Neural crest cell (in vitro differentiated cells): Measurements from ENCODE around the gene CDKAL1. TPM values are rescaled to one million over a fixed set of nuclear protein-coding genes. Genes with fewer than 3 reads are reported as not detected.

Experiments
- DNase-seq: peaks from one replicate; pipeline ENCODE4 v3.0.0; 2021; ENCODE audit warnings: low read depth, mixed read lengths, low spot score
- H3K27ac Mint-ChIP-seq: one replicate; pipeline ENCODE4 v1.8.0; 2021; ENCODE audit warnings: mild to moderate bottlenecking, mixed read lengths; ENCODE audit not compliant: unreplicated experiment
- H3K27me3 Mint-ChIP-seq: 2 replicates; pipeline ENCODE4 v1.8.0; 2021; ENCODE audit warnings: low read depth, mild to moderate bottlenecking, mixed read lengths
- H3K36me3 Mint-ChIP-seq: 2 replicates; pipeline ENCODE4 v1.8.0; 2021; ENCODE audit warnings: low read depth, mild to moderate bottlenecking, mixed read lengths
- H3K4me1 Mint-ChIP-seq: 2 replicates; pipeline ENCODE4 v1.8.0; 2021; ENCODE audit warnings: mixed read lengths
- H3K4me3 Mint-ChIP-seq: one replicate; pipeline ENCODE4 v1.8.0; 2021; ENCODE audit warnings: mild to moderate bottlenecking, mixed read lengths
- H3K9me3 Mint-ChIP-seq: 2 replicates; pipeline ENCODE4 v1.8.0; 2021; ENCODE audit warnings: mixed read lengths
- CTCF ChIP-seq: fragments of 200-600 bp; sonication (generic); conservative IDR thresholded peaks from 2 replicates; pipeline ENCODE4 v1.5.0; 2021; ENCODE audit warnings: antibody characterized with exemption, mild to moderate bottlenecking
- total RNA-seq: library from RNA; stranded (reverse); gene quantifications from 2 replicates; pipeline ENCODE4 v1.2.1, GENCODE V29; 2021

Gene CDKAL1
- total RNA-seq, 1 donor from 2014 or later, result 25.4 TPM

- Mint-ChIP-seq H3K36me3 (peaks cover 10% of the 10 kb centered on the region), H3K27ac (no peak overlapping the region), H3K9me3 (no peaks in the 10 kb centered on the region), H3K27me3 (no peaks in the 10 kb centered on the region), H3K4me3 (no peak overlapping the region), H3K4me1 (peaks cover 18% of the 10 kb centered on the region)
- no peak for DNase-seq
- TF ChIP-seq CTCF, result no peak
Measured at GRCh38 chr6:21225912-21226311, 691.7 kb downstream of the CDKAL1 start.

GRCh38 chr6:21227486-21227885 lies 693.2 kb downstream of the CDKAL1 start:
- no peaks in the 10 kb centered on the region for H3K9me3 Mint-ChIP-seq
- no peaks in the 10 kb centered on the region for H3K27me3 Mint-ChIP-seq
- peak; percentile 25 for TF ChIP-seq CTCF
- H3K4me3 Mint-ChIP-seq, result no peak overlapping the region
- peaks cover 18% of the 10 kb centered on the region for H3K4me1 Mint-ChIP-seq
- peaks cover 15% of the 10 kb centered on the region for H3K36me3 Mint-ChIP-seq
- H3K27ac Mint-ChIP-seq, result no peak overlapping the region
- DNase-seq, result no peak

GRCh38 chr6:21228411-21228810 lies 694.2 kb downstream of the CDKAL1 start:
- Mint-ChIP-seq H3K9me3 (peaks cover 3% of the 10 kb centered on the region), H3K27me3 (no peaks in the 10 kb centered on the region), H3K4me3 (no peak overlapping the region), H3K27ac (no peak overlapping the region), H3K36me3 (peaks cover 24% of the 10 kb centered on the region), H3K4me1 (peaks cover 18% of the 10 kb centered on the region)
- DNase-seq, result no peak
- no peak for TF ChIP-seq CTCF

- Mint-ChIP-seq H3K9me3 (peaks cover 5% of the 10 kb centered on the region), H3K4me3 (no peak overlapping the region), H3K4me1 (peaks cover 18% of the 10 kb centered on the region), H3K27me3 (no peaks in the 10 kb centered on the region), H3K27ac (no peak overlapping the region), H3K36me3 (peaks cover 29% of the 10 kb centered on the region)
- no peak for DNase-seq
- no peak for TF ChIP-seq CTCF
Measured at GRCh38 chr6:21228876-21229460, 694.7 kb downstream of the CDKAL1 start.

GRCh38 chr6:21230536-21230935 lies 696.3 kb downstream of the CDKAL1 start:
- Mint-ChIP-seq H3K27me3 (no peaks in the 10 kb centered on the region), H3K27ac (peak overlapping the region; percentile 77), H3K4me1 (peaks cover 22% of the 10 kb centered on the region), H3K9me3 (peaks cover 11% of the 10 kb centered on the region), H3K36me3 (peaks cover 39% of the 10 kb centered on the region), H3K4me3 (no peak overlapping the region)
- no peak for TF ChIP-seq CTCF
- DNase-seq, result no peak
